HG03095 (cell line): ENCODE measurements around the gene UMAD1.
"Not testable (repeated sequence)": the region's sequence is repeated elsewhere in the genome, so short reads cannot be mapped to it uniquely, and the experiment has no call there.

Experiments
- ATAC-seq: cut with Tn5 transposase; IDR thresholded peaks from one replicate; pipeline ENCODE4 v1.9.1; 2021; ENCODE audit warnings: moderate library complexity; ENCODE audit not compliant: unreplicated experiment

UMAD1 gene

DNA sequence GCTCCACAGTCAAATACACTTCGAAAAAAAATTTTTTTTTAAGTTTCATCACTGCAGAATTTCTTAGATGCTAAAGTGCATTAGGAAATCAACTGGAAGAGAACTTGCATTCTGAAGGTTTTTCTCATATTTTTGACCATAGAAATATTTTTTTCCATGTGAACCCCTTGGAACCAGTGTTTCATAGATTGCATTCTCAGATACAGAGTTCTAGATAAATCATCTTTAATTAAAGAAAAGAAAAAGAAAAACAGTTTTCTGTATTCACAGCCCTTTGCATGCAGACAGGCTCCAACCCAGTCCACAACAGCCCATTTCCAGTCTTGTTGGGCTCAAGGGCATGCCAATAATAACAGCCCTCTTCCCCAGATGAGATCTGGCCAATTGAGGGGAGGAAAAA is 153.4 kb downstream of the UMAD1 start:
- ATAC-seq: no peak

- ATAC-seq: no peak
These were observed 154.7 kb downstream of the UMAD1 start for GRCh38 chr7:7795203-7795602.

GRCh38 chr7:7795630-7796121 is 155.1 kb downstream of the UMAD1 start:
- ATAC-seq: no peak

DNA sequence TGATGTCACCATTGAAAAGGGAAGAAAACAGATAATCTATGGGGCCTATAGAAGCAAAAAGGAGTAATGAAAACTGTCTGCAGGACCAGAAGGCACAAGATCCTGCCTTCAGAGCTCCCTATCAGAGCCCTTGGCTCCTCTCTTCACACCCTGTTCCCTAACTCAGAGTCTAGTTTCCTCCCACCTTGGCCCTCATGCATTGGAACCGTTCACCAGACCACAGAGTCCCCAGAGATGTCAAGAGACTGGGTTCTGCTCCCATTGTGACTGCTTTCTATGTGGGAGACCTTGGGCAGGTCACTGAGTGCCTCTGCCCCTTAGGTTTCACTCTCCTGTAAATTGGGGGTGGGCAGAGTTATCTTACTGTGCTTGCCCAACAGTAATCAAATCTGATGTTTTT is 158.0 kb downstream of the UMAD1 start:
- ATAC-seq: peak; percentile 64

DNA sequence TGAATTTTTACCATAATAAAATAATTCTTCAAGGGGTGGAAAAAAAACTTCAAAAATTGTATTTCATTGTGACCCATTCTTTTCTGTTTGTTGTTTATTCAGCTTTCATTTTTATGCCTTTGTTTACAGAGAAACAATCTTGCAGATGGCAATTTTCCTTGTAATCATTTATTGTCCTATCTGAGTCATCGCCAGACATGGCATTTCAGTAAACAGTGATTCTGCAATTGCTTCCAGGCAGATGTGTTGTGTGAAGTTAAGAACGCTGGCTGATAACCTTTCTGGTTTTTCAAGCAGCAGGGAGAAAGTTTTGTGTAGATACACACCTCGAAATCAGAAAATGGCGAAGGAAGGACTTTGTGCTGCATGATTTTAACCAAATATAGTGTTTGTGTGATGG is 158.6 kb downstream of the UMAD1 start:
- ATAC-seq: no peak

DNA sequence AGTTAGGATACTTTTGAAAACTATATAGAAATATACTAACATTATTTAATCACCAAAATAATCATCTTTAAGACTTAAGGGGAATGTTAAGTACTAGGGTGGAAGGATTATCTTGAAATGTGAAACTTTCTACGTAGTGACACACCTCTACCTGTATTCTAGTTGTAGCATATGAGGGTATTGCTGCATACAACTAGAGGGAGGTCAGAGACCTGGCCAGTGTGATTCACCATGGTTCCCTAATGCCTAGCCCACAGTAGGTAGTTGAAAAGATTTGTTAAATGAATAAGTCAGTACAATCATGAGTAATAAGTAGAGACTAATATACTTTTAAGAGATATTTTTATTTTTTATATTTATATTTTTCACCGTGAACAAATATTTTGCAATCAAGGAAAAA is 162.0 kb downstream of the UMAD1 start:
- no peak for ATAC-seq

DNA sequence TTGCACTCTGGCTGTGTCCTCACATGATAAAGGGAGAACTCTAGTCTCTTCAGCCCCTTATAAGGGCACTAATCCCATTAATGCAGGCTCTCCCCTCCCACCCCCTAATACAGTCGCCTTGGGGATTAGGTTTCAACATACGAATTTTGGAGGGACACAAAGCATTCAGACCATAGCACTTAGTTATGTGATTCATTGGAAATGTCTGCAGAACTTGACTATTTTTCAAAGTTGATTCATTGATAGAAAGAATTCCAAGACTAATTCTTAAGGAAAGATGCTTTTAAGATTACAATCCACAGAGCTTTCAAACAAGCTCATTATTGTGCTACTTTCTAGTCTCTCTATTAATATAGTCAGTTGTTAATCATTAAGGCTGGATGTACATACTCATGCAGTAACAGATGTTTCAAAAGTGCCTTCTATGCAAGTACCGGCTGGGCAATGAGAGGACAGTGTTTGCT is 163.2 kb downstream of the UMAD1 start:
- peak; percentile 53 for ATAC-seq

- ATAC-seq: peak; percentile 56
These were observed 164.3 kb downstream of the UMAD1 start for GRCh38 chr7:7804822-7805221.

GRCh38 chr7:7805511-7806153 is 165.1 kb downstream of the UMAD1 start:
- ATAC-seq: no peak

DNA sequence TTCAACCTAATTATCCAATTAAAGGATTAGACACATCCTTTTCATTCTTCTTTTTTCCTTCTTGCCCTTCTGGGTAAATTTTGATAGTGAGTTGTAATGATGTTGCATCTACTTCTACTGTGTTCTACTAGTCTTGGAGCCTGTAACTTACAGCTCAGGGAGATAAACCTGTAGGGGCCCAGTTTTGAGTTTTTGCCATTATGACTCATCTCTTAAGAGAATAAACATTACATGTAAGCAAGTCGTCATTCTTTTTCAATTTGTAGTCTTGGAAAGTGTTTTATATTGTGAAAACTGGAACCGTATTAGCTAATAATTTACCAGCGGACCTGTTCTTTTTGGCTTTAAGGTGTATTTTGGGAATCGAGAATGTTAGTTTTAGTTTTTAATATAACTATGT is 167.6 kb downstream of the UMAD1 start:
- ATAC-seq: no peak

- no peak for ATAC-seq
These were observed 168.1 kb downstream of the UMAD1 start for GRCh38 chr7:7808626-7809025.

DNA sequence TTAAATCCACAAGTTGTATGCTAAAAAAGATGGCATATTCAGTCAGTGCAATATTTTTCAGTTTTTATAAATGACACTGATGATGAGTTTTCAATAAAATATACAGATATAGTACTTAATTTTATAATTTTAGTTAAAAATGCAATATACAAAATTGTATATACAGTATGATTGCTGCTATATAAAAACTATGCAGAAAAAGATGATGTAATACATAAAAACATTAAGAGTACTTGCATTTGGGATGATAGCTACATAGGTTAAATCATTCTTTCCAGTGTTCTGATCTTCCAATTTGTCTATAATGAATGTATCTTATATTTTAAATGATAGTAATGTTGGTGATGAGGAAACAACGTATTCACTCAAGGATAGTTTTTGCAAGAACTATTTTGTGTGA is 169.8 kb downstream of the UMAD1 start:
- no peak for ATAC-seq

DNA sequence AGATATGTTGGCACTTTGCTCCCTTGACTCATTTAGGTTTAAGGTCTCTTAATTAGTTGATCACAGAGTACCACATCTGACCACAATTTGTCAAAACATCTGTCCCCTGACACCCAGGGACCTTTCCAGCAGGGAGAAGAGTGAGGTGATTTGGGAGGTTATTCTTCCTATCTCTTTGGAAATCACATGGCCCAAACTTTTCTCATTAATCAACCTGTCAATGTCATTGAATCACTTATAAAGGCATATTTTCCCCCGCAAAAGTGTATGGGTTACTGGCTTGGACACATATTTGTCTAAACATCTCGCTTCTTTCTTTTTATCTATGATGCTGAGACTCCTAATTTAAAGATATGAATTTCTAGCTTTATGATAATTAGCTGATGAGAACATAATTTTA is 170.3 kb downstream of the UMAD1 start:
- ATAC-seq: no peak

- ATAC-seq: no peak
These were observed 171.6 kb downstream of the UMAD1 start for GRCh38 chr7:7812112-7812511.

GRCh38 chr7:7815395-7815794 is 174.8 kb downstream of the UMAD1 start:
- ATAC-seq: no peak

DNA sequence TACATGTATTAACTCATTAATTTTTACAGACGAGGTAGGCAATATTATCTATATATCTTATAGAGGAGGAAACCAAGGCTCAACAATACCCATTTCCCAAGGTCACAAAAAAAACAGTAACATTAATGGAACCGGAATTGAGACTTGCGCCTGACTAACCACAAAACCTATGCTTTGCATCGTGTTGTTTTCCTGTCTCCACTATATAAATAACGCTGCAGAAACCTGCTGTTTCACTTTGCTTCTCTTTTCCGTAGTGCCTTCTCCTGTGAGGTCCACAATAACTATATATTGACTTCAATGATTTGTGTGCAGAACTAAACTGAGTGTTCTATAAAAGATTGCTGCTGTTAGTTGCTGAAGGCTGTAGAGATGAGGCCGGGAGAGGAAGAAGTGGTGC is 175.5 kb downstream of the UMAD1 start:
- peak; percentile 44 for ATAC-seq

DNA sequence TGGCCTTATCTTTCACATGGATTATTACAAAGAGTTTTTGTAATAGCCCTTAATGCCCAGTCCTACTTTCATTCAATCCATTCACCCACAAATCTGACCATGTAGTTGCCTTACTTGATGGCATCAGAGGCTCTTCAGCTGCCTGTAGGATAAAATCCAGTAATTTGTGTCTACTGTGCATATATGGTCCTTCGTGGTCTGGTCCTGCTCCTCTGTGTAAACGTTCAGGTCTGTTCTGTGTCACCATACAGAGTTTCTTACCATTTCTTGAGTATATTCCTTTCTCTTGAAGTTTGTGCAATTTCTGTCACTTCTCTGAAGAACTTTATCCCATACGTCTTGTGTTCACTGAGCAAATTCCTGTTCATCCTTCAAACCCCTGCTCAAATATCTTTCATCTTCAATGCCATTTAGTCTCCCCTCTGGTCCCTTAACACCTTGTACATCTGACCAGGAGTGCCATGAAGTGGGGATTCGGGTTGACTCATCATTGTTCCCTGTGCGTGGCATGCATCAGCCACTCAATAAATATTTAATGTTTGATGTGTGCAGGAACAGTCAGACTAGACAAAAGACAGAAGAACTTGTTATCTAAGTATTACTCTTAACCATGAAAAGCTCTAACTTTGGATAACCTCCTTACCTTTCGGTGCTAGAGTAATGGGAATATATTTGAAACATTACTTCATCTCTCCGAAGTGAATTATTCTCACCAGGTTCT is 176.4 kb downstream of the UMAD1 start:
- ATAC-seq: no peak

DNA sequence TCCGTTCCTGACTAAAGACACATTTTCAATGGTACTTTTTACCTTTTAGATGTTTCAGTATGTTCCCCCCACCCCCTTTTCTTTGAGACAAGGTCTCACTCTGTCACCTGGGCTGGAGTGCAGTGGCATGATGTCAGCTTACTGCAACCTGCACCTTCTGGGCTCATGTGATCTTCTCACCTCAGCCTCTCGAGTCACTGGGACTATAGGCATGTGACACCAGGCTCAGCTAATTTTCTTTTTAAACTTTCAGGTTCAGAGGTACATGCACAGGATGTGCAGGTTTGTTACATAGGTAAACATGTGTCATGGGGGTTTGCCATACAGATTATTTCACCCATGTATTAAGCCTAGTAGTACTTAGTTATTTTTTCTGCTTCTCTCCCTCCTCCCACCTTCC is 177.2 kb downstream of the UMAD1 start:
- ATAC-seq: no peak

- ATAC-seq: not testable (repeated sequence)
These were observed 177.6 kb downstream of the UMAD1 start for GRCh38 chr7:7818179-7818578.

DNA sequence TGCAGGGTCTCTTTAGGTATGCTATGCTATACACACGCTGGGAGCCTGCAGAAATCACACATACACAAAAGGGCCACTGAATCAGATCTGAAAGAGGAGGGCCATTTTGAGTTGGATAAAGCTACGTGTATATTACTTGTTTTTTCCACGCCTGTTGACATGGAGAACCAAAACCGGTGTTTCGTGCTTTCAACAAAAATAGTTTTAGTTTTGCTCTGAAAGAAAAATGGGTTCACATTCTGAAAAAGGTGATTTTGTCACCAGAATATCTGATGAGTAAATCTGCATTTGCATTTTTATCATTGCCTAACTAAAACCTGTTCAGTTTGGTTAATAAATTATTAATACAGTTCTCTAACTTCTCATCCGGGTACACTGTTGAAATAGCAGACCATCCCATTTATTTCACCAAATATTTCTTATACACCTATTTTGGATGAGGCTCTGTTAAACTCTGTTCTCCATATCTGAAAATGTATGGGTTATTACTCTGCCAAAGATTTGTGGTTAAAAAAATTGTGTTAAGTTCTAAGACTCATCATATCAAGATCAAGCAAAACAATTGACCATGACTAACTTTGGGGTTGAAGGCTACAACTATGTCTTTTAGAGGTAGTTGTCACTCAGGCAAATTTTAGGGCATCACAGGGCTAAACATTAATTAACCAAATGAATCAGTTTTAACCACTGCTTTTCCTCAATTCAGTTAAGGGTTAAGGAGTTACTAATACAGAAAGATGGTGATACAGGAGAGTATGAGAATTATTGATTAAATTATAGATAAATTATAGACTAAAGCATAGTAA is 179.1 kb downstream of the UMAD1 start:
- ATAC-seq: peak; percentile 30

GRCh38 chr7:7820409-7820808 is 179.9 kb downstream of the UMAD1 start:
- no peak for ATAC-seq

GRCh38 chr7:7820939-7821338 is 180.4 kb downstream of the UMAD1 start:
- ATAC-seq: no peak
